ENCODE measurements around the gene PCDHA2. TPM values are rescaled to one million over a fixed set of nuclear protein-coding genes. Genes with fewer than 3 reads are reported as not detected.
A peak's percentile ranks its signal among the peaks of the same experiment; 100 is the strongest.
"Not testable (repeated sequence)": the region's sequence is repeated elsewhere in the genome, so short reads cannot be mapped to it uniquely, and the experiment has no call there.

PCDHA2 gene
- polyA plus RNA-seq, 1 donor from 2014 or later: 8.7 TPM

DNA sequence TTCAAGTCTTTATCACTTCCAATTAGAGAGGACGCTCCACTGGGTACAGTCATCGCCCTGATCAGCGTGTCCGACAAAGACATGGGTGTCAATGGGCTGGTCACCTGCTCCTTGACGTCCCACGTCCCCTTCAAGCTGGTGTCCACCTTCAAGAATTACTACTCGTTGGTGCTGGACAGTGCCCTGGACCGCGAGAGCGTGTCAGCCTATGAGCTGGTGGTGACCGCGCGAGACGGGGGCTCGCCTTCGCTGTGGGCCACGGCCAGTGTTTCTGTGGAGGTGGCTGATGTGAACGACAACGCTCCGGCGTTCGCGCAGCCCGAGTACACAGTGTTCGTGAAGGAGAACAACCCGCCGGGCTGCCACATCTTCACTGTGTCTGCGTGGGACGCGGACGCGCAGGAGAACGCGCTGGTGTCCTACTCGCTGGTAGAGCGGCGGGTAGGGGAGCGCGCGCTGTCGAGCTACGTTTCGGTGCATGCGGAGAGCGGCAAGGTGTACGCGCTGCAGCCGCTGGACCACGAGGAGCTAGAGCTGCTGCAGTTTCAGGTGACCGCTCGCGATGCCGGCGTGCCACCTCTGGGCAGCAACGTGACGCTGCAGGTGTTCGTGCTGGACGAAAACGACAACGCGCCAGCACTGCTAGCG lies 13.7 kb downstream of the PCDHA2 start:
- H3K9me3 ChIP-seq (ENCODE audit: low read length): peaks cover 18% of the 10 kb centered on the region

DNA sequence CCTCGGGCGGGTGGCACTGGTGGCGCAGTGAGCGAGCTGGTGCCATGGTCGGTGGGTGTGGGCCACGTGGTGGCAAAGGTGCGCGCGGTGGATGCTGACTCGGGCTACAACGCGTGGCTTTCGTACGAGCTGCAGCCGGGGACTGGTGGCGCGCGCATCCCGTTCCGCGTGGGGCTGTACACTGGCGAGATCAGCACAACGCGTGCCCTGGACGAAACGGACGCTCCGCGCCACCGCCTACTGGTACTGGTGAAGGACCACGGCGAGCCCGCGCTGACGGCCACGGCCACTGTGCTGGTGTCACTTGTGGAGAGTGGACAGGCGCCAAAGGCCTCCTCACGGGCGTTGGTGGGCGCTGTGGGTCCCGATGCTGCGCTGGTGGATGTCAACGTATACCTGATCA lies 14.2 kb downstream of the PCDHA2 start:
- Histone ChIP-seq H3K9ac (ENCODE audit: low read length) (no peak overlapping the region), H3K4me3 (ENCODE audit: low read length) (peak overlapping the region; percentile 72), H3K9me3 (ENCODE audit: low read length) (peaks cover 19% of the 10 kb centered on the region)

More for the DNA sequence above, 13.7 kb downstream of the PCDHA2 start:
- H3K9ac ChIP-seq (ENCODE audit: low read length); H3K9me2 ChIP-seq (ENCODE audit: insufficient read depth, low read length); H2AFZ ChIP-seq (ENCODE audit: low read depth, low read length); H3F3A ChIP-seq (ENCODE audit: insufficient read depth, low read length, poor library complexity, severe bottlenecking); H4K20me1 ChIP-seq (ENCODE audit: insufficient read depth); H3K27me3 ChIP-seq (ENCODE audit: insufficient read depth, low read depth, low read length): not testable (repeated sequence)
- Histone ChIP-seq H3K79me2 (replicated peaks; ENCODE audit: insufficient read depth, low read length) (peaks cover 63% of the 10 kb centered on the region), H3K36me3 (ENCODE audit: insufficient read depth, low read length) (peaks cover 16% of the 10 kb centered on the region), H3K27ac (ENCODE audit: low read length) (peak overlapping the region; percentile 99), H3K4me3 (ENCODE audit: low read length) (peak overlapping the region; percentile 72), H3K4me2 (ENCODE audit: low read length) (peak overlapping the region; percentile 72)

More for the DNA sequence above, 14.2 kb downstream of the PCDHA2 start:
- Histone ChIP-seq H2AFZ (ENCODE audit: low read depth, low read length) (no peak overlapping the region), H3K4me2 (ENCODE audit: low read length) (no peak overlapping the region), H3K27ac (ENCODE audit: low read length) (no peak overlapping the region), H3K27me3 (ENCODE audit: insufficient read depth, low read depth, low read length) (no peaks in the 10 kb centered on the region), H3K9me2 (ENCODE audit: insufficient read depth, low read length) (no peaks in the 10 kb centered on the region), H3F3A (ENCODE audit: insufficient read depth, low read length, poor library complexity, severe bottlenecking) (peaks cover 2% of the 10 kb centered on the region), H3K36me3 (ENCODE audit: insufficient read depth, low read length) (peaks cover 17% of the 10 kb centered on the region), H4K20me1 (ENCODE audit: insufficient read depth) (no peaks in the 10 kb centered on the region), H3K79me2 (replicated peaks; ENCODE audit: insufficient read depth, low read length) (peaks cover 64% of the 10 kb centered on the region)
- no peak for TF ChIP-seq EZH2 (IDR thresholded peaks at IDR 0.05; ENCODE audit: borderline replicate concordance, insufficient read depth, low read length, poor library complexity, severe bottlenecking)
- TF ChIP-seq RAD21 (conservative IDR thresholded peaks at IDR 0.05): no peak
- TF ChIP-seq, protein P1, sequence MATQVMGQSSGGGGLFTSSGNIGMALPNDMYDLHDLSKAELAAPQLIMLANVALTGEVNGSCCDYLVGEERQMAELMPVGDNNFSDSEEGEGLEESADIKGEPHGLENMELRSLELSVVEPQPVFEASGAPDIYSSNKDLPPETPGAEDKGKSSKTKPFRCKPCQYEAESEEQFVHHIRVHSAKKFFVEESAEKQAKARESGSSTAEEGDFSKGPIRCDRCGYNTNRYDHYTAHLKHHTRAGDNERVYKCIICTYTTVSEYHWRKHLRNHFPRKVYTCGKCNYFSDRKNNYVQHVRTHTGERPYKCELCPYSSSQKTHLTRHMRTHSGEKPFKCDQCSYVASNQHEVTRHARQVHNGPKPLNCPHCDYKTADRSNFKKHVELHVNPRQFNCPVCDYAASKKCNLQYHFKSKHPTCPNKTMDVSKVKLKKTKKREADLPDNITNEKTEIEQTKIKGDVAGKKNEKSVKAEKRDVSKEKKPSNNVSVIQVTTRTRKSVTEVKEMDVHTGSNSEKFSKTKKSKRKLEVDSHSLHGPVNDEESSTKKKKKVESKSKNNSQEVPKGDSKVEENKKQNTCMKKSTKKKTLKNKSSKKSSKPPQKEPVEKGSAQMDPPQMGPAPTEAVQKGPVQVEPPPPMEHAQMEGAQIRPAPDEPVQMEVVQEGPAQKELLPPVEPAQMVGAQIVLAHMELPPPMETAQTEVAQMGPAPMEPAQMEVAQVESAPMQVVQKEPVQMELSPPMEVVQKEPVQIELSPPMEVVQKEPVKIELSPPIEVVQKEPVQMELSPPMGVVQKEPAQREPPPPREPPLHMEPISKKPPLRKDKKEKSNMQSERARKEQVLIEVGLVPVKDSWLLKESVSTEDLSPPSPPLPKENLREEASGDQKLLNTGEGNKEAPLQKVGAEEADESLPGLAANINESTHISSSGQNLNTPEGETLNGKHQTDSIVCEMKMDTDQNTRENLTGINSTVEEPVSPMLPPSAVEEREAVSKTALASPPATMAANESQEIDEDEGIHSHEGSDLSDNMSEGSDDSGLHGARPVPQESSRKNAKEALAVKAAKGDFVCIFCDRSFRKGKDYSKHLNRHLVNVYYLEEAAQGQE (IDR thresholded peaks at IDR 0.05; ENCODE audit: borderline replicate concordance): no peak
- TF ChIP-seq TAF1 (IDR thresholded peaks at IDR 0.05; ENCODE audit: low read depth): no peak
- TF ChIP-seq MXI1 (conservative IDR thresholded peaks at IDR 0.05; ENCODE audit: poor library complexity, severe bottlenecking): no peak
- no peak for TF ChIP-seq SMC3 (conservative IDR thresholded peaks at IDR 0.05; ENCODE audit: poor library complexity)
- TF ChIP-seq, protein P2, sequence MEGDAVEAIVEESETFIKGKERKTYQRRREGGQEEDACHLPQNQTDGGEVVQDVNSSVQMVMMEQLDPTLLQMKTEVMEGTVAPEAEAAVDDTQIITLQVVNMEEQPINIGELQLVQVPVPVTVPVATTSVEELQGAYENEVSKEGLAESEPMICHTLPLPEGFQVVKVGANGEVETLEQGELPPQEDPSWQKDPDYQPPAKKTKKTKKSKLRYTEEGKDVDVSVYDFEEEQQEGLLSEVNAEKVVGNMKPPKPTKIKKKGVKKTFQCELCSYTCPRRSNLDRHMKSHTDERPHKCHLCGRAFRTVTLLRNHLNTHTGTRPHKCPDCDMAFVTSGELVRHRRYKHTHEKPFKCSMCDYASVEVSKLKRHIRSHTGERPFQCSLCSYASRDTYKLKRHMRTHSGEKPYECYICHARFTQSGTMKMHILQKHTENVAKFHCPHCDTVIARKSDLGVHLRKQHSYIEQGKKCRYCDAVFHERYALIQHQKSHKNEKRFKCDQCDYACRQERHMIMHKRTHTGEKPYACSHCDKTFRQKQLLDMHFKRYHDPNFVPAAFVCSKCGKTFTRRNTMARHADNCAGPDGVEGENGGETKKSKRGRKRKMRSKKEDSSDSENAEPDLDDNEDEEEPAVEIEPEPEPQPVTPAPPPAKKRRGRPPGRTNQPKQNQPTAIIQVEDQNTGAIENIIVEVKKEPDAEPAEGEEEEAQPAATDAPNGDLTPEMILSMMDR (IDR thresholded peaks at IDR 0.05; ENCODE audit: poor library complexity, severe bottlenecking): no peak

Data from neural cell (in vitro differentiated cells).